Measurements from ENCODE around the gene JAK2.

DNA sequence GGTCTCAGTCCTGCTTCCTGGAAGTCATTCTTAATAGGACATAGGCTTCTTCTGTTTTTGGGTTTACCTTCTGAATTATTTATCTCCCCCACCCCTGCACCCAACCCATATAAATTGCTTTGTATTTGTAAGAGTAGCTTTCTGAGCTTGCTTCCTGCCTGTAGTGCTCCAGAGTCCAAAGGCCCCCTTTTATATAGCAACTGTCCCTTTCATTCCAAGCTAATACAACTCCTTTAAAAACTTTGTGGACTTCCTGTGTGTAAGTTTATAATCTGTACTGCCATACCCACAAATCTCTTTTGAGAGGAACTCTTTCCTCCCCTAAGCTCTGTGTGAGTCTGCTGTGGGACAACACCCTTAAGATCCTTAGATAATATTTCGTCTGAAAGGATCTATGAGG, 7.8 kb downstream of the JAK2 start:
- TF ChIP-seq POLR2A (IDR thresholded peaks at IDR 0.05): no peak
- no peak for TF ChIP-seq CTCF (IDR thresholded peaks at IDR 0.05)

Data from esophagus squamous epithelium (tissue), 4 donors.